ENCODE results near the gene ZNF408. TPM values are rescaled to one million over a fixed set of nuclear protein-coding genes. Genes with fewer than 3 reads are reported as not detected.

ZNF408 gene
- total RNA-seq, 2 donors from 2014 or later = 13.2 to 18.9 TPM

- Mint-ChIP-seq H3K4me3 (no peak overlapping the region), H3K9me3 (no peaks in the 10 kb centered on the region), H3K36me3 (ENCODE audit: low read depth) (peaks cover 17% of the 10 kb centered on the region), H3K4me1 (peaks cover 4% of the 10 kb centered on the region), H3K27me3 (ENCODE audit: insufficient read depth) (no peaks in the 10 kb centered on the region), H3K27ac (no peak overlapping the region)
- Histone ChIP-seq H3K36me3 (ENCODE audit: control insufficient read depth, insufficient read depth, low read length) (peaks cover 30% of the 10 kb centered on the region), H3K27ac (ENCODE audit: low read depth, low read length) (no peak overlapping the region), H3K9me3 (ENCODE audit: control insufficient read depth, low read length) (no peaks in the 10 kb centered on the region), H3K27me3 (ENCODE audit: control insufficient read depth, insufficient read depth, low read length, poor library complexity, severe bottlenecking) (no peaks in the 10 kb centered on the region), H3K9ac (ENCODE audit: extremely low read depth, low read length, poor library complexity, severe bottlenecking) (no peak overlapping the region), H3K4me3 (ENCODE audit: low read length) (no peak overlapping the region), H3K4me1 (ENCODE audit: control insufficient read depth, insufficient read depth, low read length) (peaks cover 5% of the 10 kb centered on the region)
- WGBS, 2 experiments (ENCODE audit: insufficient coverage in 1 of 2, insufficient read length in 1 of 2) = 93 to 94% methylated on average over 11 to 12 of the region's 12 CpGs
- no peak for DNase-seq
- no peak for TF ChIP-seq CTCF (conservative IDR thresholded peaks at IDR 0.05)
Measured at GRCh38 chr11:46695345-46696211, 5.3 kb upstream of the ZNF408 start.

- Mint-ChIP-seq H3K4me1 (no peaks in the 10 kb centered on the region), H3K4me3 (no peak overlapping the region), H3K27me3 (ENCODE audit: insufficient read depth) (no peaks in the 10 kb centered on the region), H3K9me3 (no peaks in the 10 kb centered on the region), H3K27ac (no peak overlapping the region), H3K36me3 (ENCODE audit: low read depth) (peaks cover 17% of the 10 kb centered on the region)
- no peak overlapping the region for H3K27ac ChIP-seq (ENCODE audit: low read depth, low read length)
- TF ChIP-seq CTCF (conservative IDR thresholded peaks at IDR 0.05) = no peak
- no peaks in the 10 kb centered on the region for H3K9me3 ChIP-seq (ENCODE audit: control insufficient read depth, low read length)
- 93 to 95% methylated on average over 9 to 11 of the region's 11 CpGs for WGBS, 2 experiments (ENCODE audit: insufficient coverage in 1 of 2, insufficient read length in 1 of 2)
- peaks cover 5% of the 10 kb centered on the region for H3K4me1 ChIP-seq (ENCODE audit: control insufficient read depth, insufficient read depth, low read length)
- DNase-seq = no peak
- peaks cover 30% of the 10 kb centered on the region for H3K36me3 ChIP-seq (ENCODE audit: control insufficient read depth, insufficient read depth, low read length)
- no peak overlapping the region for H3K4me3 ChIP-seq (ENCODE audit: low read length)
- H3K9ac ChIP-seq (ENCODE audit: extremely low read depth, low read length, poor library complexity, severe bottlenecking) = no peak overlapping the region
- H3K27me3 ChIP-seq (ENCODE audit: control insufficient read depth, insufficient read depth, low read length, poor library complexity, severe bottlenecking) = no peaks in the 10 kb centered on the region
Measured at GRCh38 chr11:46696212-46696558, 4.6 kb upstream of the ZNF408 start.

- Mint-ChIP-seq H3K27ac (peak overlapping the region; percentile 19), H3K4me3 (no peak overlapping the region), H3K36me3 (ENCODE audit: low read depth) (peaks cover 23% of the 10 kb centered on the region), H3K27me3 (ENCODE audit: insufficient read depth) (no peaks in the 10 kb centered on the region), H3K9me3 (no peaks in the 10 kb centered on the region), H3K4me1 (peaks cover 6% of the 10 kb centered on the region)
- no peak overlapping the region for H3K4me3 ChIP-seq (ENCODE audit: low read length)
- H3K9ac ChIP-seq (ENCODE audit: extremely low read depth, low read length, poor library complexity, severe bottlenecking) = no peak overlapping the region
- H3K27me3 ChIP-seq (ENCODE audit: control insufficient read depth, insufficient read depth, low read length, poor library complexity, severe bottlenecking) = no peaks in the 10 kb centered on the region
- peak overlapping the region; percentile 83 for H3K27ac ChIP-seq (ENCODE audit: low read depth, low read length)
- 60 to 81% methylated on average over 2 to 3 of the region's 3 CpGs for WGBS, 2 experiments (ENCODE audit: insufficient coverage in 1 of 2, insufficient read length in 1 of 2)
- no peak for TF ChIP-seq CTCF (conservative IDR thresholded peaks at IDR 0.05)
- H3K36me3 ChIP-seq (ENCODE audit: control insufficient read depth, insufficient read depth, low read length) = peaks cover 32% of the 10 kb centered on the region
- no peaks in the 10 kb centered on the region for H3K9me3 ChIP-seq (ENCODE audit: control insufficient read depth, low read length)
- no peak for DNase-seq
- H3K4me1 ChIP-seq (ENCODE audit: control insufficient read depth, insufficient read depth, low read length) = peaks cover 5% of the 10 kb centered on the region
Measured at GRCh38 chr11:46697303-46697702, 3.5 kb upstream of the ZNF408 start.

Data from endodermal cell (in vitro differentiated cells).